Activated CD8-positive, alpha-beta memory T cell treated with anti-CD3 and anti-CD28 coated beads, Interleukin-2, amount 50 U/mL, for 24 hours (primary cell): ENCODE results near the gene PCDH12.
A peak's percentile ranks its signal among the peaks of the same experiment; 100 is the strongest.
"Not testable (repeated sequence)": the region's sequence is repeated elsewhere in the genome, so short reads cannot be mapped to it uniquely, and the experiment has no call there.

Experiments used
- DNase-seq: peaks from one replicate; pipeline ENCODE4 v3.0.0-alpha.2; 2020; ENCODE audit errors: extremely low read depth

The PCDH12 gene

DNA sequence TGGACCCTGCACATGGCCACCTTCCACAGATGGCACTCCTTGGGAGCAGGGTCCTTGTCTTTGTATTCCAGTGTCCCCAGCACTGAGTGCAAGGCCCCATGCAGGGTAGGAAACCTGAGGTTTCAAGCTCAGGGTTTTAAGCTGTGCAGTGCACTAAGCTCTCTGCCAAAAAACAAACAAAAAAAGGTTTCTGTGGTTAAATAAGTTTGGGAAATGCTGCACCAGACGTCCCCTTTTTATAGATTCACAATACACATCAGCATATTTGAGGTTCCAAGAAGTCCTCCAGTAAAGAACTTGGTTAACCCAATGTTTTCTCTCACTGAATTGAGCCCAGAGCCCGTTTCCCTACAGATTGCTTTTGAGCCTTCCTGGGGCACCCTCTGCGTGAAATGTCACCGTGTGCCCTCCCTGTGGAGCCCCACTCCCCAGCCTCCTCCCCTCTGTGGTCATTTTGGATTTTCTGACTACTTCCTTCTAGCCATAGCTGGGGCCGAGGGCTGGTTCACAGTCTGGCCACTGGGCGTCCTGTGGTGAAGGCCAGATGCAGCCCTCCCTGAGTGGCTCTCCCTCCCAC is 17.2 kb downstream of the PCDH12 start:
- no peak for DNase-seq

DNA sequence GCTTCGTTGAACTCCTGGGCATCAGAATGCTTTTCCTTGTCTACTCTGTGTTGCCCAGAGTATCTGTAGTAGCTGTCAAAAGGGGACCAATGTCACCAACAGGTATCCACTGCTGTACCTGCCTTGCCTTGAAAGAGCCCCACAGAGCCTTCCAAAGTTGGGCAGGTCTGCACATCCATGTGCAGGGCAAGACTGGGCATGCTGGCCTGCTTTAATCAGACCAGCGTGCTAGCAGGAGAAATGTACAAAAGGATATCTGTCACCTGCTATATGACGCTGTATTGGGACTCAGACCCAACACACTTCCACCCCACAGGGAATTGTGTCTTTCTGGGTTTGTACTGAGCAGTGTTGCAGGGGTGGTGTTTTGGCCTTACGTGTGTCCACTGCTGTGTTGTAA is 22.5 kb downstream of the PCDH12 start:
- no peak for DNase-seq

DNA sequence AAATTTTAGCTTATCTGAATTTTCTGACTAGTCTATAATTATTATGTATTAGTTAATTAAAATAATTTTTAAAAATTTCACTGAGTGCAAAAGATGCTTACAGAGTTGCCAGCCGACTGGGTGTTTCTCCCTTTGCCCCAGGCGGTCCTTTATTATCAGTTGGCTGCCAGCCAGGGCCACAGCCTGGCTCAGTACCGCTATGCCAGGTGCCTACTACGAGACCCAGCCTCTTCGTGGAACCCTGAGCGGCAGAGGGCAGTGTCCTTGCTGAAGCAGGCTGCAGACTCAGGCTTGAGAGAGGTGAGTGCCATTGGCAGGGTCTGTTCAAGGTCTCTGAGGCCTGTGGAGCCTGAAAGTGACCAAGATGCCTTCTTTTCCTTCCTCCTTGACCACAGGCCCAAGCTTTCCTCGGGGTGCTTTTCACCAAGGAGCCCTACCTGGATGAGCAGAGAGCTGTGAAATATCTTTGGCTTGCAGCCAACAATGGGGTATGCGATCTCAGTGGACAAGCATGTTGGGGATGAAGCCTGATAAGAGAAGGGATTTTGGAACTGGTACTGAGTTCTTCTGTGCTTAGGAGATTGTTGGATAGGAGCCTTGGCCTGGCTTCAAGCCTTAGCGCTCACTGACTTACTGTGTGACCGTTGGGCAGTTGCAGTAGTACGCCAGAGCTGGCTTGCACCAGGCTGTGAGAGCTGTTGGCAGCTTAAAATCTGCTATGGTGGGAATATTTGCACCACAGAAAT is 23.7 kb downstream of the PCDH12 start:
- no peak for DNase-seq

DNA sequence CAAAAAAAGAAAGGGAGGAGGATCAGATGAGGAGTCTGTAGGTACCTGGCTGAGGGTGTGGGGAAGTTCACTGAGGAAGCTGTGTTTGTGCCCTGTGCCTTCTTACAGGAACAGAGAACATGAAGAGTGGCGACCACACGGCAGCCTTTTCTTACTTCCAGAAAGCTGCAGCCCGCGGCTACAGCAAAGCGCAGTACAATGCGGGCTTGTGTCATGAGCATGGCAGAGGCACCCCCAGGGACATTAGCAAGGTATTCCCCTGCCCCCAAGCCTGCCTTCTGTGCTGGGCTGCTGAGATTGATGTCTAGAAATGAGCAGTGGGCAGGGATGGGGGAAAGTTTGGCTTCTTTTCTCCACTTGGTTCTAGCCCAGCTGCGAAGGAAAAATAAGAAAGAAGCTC is 24.9 kb downstream of the PCDH12 start:
- no peak for DNase-seq

DNA sequence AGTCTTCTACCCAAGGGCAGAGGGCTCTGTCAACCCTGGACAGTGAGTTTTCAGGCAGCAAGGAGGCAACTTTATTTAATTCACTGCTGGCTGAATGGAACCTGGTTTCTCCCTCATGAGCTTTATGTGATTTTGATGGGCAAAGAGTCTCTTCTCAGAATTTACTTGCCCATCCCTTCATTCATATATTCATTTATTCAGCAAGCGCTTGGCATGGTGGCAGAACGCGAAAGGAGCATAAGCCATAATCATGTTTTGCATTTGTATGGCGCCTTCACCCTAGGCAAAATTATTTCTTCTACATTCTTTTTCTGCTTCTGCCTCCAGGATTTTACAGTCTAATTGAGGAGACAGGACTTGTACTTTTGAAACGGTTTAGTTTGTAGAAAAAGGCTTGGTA is 26.3 kb downstream of the PCDH12 start:
- DNase-seq, result no peak

DNA sequence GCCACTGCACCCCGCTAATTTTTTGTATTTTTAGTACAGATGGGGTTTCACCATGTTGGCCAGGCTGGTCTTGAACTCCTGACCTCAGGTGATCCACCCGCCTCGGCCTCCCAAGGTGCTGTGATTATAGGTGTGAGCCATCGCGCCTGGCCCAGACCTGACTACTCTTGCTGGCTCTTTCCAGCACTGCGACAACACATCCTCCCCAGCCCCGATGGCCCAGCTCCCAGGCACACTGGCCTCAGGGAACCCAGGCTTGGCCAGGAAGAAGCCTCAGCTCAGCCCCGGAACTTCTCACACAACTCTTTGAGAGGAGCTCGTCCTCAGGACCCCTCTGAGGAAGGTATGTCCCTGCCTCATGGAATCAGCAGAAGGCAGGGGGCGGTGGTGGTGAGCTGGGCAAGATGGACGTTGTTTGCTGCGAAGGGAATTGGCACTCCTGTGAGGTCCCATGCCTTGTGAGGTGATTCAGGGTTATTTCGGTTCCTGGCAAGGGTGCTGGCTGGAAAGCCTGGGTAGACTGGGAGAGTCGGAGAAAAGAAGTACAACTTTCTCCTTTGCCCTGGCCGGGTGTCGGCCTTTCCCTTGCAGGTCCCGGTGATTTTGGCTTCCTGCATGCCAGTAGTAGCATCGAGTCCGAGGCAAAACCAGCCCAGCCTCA is 28.5 kb downstream of the PCDH12 start:
- no peak for DNase-seq

DNA sequence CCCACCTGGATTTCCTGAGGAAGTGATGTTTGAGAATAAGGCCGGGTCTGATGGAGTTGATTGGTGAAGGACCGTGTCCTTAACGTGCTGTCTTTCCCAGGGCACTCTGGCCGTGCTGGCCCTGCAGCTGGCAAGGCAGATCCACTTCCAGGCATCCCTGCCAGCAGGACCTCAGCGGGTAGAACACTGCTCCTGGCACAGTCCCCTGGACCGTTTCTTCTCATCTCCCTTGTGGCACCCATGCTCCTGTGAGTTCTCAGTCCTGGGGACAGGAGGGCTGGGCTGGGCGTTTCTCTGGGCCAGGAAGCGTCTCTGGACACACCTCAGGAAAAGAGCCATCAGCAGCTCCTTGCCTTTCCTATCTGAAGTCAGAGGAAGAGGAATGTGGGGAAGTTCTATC is 30.0 kb downstream of the PCDH12 start:
- DNase-seq, result no peak

DNA sequence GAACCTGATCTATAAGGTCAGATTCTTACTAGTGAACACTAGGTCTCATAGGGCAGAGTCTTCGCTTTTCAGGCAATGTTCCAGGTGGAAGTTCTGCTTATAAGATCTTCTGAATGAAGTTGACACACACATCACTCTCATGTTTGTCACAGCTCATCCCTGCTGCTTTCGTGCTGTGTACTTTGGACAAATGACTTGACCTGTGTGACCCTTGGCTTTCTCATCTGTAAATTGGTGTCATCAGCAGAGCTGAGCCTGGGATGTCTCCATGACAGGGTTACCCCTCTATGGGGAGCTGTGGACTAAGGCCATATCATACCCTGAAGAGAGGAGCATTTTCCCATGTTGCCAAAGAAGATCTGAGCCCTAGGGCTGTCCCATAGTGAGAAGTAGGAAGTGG is 31.6 kb downstream of the PCDH12 start:
- DNase-seq, result no peak

DNA sequence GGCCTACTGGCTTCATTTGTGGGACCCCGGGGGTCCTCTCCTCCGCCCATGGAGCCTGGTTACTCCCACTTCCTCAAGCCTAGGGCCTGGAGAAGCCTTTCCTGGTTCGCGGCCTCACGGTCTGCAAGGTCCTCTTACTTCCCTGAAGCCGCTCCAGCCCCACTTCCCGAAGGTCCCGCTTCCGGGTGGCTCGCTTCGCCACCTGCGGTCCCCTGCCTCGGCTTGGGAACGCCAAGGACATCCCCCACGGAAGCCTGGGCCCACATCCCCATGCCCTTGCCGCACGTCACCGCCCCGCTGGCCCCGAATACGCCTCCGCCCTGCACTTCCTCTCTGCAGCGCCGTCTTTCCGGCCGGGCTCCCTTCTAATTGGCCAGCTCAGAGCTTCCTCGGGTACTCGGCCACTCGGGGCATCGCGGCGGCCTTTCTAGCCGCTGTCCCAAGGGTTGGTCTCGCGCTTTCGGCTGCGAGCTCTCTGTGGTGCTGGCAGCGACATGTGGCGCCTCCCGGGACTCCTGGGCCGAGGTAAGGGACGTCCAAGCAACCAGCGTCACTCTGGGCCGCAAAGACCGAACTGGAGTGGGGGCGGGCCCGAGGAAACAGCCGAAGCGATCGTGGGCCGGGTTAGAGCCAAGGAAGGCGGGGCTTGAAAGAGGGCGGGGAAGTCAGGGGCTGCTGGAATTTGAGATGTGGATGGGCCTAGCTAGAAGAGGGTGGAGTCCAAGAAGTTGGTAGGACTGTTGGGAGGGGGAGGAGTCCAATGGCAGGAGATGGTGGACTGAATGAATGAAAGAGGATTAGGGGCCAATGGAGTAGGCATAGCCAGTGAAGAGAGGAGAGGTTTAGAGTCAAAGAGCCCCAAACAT is 34.3 kb downstream of the PCDH12 start, which contains the start of gene DELE1:
Gene DELE1 (plus strand): TSS at position 424 of the 866 bp plus-strand sequence. CDS start 71 bp downstream, at position 495.
- DNase-seq, result peak; percentile 94

DNA sequence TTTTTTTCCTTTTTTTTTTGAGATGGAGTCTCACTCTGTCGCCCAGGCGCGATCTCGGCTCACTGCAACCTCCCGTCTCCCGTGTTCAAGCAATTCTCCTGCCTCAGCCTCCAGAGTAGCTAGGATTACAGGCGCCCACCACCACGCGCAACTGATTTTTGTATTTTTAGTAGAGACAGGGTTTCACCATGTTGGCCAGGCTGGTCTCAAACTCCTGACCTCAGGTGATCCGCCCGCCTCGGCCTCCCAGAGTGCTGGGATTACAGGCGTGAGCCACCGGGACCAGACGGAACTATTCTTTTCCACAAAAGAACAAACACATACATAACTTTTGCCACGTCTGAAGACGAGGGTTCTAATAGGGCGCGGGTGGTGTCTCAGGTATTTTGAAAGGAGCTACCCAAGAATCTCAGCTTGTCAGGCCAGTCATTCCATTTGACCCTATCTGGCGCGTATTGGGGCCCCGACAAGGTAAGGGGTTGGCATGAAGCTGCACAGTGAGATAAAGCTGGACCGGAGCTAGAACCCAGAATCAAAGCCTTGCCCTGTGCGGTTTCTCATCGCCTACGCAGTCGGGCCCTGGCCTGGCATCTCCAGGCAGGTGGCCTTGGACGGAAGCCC is 35.1 kb downstream of the PCDH12 start:
- not testable (repeated sequence) for DNase-seq

DNA sequence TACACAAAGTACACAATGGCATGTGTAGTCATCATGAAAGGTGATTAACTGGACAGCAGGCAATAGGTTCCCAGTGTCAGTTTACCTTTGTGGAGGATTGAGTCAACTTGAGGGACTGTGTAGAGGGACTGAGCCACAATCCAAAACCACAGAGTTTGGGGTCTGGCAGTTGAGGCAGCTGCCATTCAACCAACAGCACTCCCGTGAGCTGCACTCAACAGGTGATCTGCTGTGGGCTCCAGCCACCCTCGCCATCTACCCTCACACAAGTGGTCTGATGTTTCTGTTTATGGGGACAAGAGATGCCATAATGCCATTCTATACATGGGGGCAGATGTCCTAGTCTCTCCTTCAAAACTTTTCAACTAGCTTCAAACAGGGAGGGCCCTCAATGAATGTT is 37.2 kb downstream of the PCDH12 start:
- DNase-seq, result no peak

DNA sequence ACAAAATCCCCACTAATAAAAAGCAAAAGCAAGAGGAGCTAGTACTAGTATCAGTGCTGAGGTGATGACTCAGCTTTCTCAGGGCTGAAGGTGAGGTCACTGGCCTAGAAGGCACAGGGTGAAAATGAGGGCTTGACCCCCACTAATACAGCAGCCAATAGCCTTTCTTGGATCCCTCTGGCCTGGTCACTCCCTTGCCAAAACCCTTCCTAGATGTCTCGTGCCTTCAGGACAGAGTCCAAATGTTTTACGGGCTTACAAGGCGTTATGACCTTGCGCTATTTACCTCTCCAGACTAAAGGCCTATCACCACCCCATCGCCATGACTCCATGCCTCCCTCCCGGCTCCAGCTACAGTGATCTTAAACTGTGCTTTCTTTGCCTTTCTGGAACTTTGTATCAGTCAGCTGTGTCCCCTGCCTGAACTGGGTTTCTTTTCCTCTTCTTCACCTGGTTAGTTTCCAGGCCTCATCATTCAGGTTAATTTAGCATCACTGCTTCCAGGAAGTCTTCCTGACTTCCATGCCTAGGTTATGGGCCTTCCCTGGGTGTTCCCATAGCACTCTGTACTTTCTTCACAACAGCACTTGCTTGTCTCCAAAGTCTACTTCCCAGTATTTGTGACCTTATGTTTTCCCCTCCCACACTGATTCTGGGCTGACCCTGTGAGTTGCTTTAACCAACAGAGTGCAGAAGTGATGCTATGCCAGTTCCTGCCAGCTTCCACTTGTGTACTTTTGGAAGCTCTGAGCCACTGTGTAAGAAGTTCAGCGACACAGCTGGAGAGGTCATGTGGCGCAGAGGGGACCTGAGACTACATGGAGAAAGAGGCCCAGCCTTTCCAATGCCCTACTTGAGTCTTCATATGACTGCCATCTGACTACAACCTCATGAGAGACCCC is 38.5 kb downstream of the PCDH12 start:
- no peak for DNase-seq

DNA sequence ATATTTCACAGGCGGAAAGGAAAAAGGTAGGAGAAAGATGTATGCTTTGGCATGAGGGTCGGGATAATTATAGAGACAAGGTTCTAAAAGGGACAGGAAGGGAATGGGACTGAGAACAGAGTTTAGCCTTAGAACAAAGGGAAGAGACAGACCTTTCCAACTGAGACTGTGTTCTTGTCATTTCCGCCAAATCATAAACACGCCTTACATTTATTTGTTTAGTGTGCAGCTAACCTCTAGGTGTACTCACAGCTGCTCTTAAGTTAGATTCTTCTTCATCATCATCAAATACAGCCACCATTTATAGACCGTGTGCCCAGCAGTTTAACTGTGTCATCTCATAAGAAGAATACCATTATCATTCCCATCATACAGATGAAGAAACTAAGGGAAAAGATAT is 40.2 kb downstream of the PCDH12 start:
- DNase-seq, result no peak

DNA sequence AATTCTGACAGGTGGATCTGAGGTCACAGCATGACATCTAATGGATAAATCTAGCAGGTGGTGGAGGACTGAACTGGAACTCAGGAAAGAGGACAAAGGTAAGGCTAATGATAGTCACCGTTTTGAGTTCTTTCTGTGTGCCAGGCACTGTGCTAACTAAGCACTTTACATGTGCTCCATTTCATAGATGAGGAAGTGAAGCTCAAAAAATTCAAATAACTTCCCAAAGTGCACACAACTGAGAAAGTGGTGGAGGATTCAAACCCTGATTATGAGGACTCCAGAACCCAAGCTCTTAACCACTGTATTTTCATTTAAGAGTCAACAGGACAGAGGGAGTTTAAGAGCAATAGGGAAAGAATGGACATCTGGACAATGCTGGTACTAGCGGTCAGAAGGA is 41.5 kb downstream of the PCDH12 start:
- DNase-seq, result no peak

DNA sequence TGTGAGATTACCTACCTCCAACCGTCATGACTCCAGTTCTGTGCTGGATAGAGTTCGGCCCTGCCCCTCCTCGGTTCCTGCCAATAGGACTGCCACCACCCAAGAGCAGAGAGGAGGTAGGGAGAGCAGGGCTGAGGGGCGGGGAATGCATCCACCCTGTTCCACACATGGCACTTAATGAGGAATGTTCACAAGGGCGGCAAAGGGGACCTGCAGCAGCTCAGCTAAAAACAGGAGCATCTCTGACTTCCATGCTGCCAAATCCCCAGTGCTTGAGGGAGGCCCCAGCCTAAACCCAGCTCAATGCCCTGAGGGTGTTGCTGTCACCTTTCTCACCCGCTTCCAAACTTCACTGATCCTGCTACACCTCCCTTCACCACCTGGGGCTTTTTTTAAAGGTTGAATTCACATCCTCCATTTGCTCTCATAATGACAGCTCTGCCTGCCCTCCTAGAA is 42.1 kb downstream of the PCDH12 start:
- no peak for DNase-seq

DNA sequence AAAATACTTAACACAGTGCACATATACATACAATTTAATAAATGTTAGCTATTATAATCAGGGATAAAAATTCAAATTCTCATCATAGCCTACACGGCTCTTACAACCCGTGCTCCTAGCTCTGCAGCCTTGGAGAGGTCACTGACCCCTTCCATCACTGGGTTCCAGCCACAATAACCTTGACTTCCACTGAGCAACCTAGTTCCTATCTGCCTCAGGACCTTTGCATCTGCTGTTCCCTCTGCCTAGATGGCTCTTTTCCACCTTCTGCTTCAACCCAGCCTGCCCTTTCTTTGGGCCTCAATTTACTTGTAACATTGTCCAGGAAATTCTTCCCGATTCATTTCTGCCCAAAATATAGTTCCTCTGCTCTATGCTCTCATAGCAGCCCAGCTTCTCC is 43.2 kb downstream of the PCDH12 start:
- DNase-seq, result no peak

DNA sequence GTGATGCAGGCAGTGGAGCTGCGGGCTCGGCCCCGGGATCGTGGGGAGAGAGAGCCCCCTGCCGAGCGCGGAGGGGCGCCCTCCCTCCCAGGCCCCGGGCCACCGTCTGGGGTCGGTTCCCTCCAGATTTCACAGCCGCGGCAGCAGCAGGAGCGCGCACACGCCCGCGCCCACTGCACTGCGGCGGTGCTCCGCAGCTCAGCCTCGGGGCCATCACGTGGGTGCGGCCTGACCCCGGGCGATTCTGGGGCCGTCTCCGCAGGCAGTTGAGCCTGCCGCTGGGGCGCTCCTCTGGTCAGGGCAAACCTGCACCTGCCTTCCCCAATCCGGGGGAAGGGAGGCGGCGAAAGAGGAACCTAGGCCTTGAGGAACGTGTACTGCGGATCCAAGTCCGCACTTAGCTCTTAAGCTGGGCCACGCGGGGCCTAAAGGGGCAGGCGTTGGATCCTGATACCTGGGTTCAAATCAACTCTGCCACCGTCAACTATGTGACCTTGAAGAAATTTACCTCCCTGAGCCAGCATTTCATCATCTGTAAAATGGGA is 43.7 kb downstream of the PCDH12 start:
- DNase-seq, result no peak

DNA sequence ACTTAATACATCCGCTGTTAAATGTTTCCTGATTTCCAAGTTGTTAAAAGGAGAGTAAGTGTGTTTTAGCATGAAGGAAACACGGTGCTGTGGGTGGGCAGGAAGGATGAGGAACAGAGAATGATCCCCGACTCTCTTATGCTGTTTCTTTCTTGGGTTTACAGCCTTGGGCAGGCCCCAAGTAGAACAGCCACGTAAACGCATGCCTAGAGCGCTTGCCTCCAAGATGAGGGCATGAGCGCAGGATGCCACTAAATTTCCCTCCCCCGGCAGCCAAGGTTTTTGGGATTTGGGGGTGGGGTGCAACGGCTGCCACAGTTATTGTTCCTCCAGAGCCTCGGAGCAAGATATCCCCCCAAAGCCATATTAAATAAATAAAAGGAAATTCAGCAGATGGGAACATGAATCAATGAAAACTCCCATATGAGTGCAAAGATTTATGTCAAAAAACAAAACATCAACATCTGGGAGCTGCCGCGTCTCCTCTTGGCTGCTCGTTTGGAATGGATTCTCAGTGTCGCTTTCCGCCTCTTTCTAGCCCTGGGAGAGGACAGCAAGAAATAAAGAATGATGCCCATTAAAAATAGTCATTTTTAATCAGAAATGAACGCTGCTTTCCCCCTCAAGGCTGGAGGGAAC is 44.3 kb downstream of the PCDH12 start:
- DNase-seq, result no peak

DNA sequence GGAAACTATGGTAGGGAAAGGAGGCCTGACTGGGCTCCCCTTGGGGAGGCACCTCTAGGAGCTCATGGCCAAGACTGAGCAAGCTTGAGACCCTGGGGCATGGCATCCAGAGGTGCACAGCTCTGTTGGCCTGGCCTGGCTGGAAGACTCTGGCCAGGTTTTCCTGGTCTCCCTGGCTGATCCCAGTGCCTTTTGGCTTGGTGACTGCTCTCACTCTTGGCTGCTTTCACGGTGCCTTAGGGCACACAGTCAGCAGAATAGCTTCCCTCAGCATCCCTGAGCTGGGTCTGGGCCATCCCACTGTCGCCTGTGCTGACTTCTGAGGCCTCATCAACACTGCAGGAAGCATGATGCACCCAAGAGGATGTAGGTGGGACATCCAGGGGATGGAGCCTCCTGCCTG is 47.7 kb downstream of the PCDH12 start:
- no peak for DNase-seq

DNA sequence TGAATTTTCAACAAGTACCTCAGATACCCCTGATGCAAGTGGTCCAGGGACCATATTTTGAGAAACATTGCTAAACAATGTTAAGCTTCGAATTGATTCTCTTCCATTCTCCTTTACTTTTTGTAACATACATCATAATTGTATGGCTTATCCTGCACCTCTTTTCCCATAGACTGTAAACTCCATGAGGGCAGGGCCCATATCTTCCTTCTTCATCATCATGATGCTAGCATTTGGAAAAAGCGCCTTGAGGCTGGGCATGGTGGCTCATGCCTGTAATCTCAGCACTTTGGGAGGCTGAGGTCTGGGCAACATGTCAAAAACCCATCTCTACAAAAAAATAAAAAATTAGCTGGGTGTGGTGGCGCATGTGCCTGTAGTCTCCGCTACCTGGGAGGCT is 48.8 kb downstream of the PCDH12 start:
- DNase-seq, result no peak
